ENCODE results near the gene OR6Q1.
"Not testable (repeated sequence)": the region's sequence is repeated elsewhere in the genome, so short reads cannot be mapped to it uniquely, and the experiment has no call there.

Gene OR6Q1, protein sequence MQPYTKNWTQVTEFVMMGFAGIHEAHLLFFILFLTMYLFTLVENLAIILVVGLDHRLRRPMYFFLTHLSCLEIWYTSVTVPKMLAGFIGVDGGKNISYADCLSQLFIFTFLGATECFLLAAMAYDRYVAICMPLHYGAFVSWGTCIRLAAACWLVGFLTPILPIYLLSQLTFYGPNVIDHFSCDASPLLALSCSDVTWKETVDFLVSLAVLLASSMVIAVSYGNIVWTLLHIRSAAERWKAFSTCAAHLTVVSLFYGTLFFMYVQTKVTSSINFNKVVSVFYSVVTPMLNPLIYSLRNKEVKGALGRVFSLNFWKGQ

DNA sequence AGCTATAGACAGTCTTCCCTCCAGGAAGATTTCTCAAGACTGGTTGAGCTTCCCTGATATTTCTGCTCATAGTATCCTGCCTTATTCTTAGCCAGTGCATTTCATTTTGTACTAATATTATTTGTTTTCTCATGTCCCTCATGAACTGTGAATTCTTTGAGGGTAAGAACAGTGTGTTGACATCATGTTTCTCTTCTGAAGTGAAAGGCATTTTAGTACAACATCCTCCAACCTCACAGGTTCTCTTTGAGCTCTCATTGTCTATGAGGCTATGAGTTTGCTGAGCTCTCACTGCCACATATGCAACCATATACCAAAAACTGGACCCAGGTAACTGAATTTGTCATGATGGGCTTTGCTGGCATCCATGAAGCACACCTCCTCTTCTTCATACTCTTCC, at the start of gene OR6Q1:
OR6Q1 (plus strand) TSS at position 301 of the 400 bp plus-strand sequence; CDS start at position 301, 0 bp downstream.
- no peaks in the 10 kb centered on the region for H3K36me3 ChIP-seq (replicated peaks)
- in situ Hi-C loops (cut with MboI; ENCODE audit: low sequenced_read_pairs): no loop called here
- no peak for DNase-seq (ENCODE audit: low spot score in 2 of 2)
- no peak within 1 kb of the TSS for H3K4me3 ChIP-seq
- no peaks in the 10 kb centered on the region for H3K4me1 ChIP-seq
- no peaks in the 10 kb centered on the region for H3K27me3 ChIP-seq (ENCODE audit: low read depth)
- no peaks in the 10 kb centered on the region for H3K9me3 ChIP-seq

DNA sequence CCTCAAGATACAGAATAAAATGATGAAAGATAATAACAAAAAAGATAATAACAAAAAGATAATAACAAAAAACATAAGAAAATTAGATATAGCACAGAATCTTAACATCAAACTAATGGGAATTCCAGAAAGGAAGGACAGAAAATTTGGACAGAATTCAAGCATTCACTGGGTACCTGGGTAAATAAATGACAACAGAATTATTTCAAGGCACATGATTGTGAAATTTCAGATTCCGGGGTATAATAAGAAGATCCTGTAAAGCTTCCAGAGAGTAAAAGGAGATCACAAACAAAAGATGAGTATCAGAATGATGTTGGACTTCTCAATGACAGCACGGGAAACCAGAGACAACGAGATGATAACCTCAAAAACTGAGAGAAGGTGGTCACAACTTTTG, 49.2 kb upstream of the OR6Q1 start:
- DNase-seq (ENCODE audit: low spot score in 2 of 2): no peak
- no peaks in the 10 kb centered on the region for H3K4me1 ChIP-seq
- in situ Hi-C loops (cut with MboI; ENCODE audit: low sequenced_read_pairs): no loop called here

DNA sequence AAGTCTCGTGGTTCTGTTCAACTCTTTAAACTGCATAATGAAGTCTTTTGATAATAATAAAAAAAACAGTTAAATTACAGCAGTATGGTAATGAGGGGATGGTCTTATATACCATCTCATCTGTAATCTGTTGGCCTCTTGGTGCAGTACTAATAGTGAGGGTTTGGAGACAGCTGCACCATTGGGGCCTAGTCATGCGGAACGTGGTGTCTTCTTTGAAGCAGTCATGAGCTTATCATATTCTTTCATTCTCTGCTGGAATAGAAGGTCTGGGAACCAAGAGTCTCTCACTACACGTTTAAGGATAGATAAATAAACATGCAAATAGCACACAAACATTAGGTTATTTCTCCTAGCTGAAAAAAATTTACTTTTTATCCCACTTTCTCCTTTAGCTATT, 48.0 kb upstream of the OR6Q1 start:
- H3K9me3 ChIP-seq: no peaks in the 10 kb centered on the region
- no peaks in the 10 kb centered on the region for H3K4me1 ChIP-seq
- in situ Hi-C loops (cut with MboI; ENCODE audit: low sequenced_read_pairs): no loop called here
- no peaks in the 10 kb centered on the region for H3K27me3 ChIP-seq (ENCODE audit: low read depth)
- no peak for DNase-seq (ENCODE audit: low spot score in 2 of 2)
- H3K36me3 ChIP-seq (replicated peaks): no peaks in the 10 kb centered on the region
- H3K4me3 ChIP-seq: no peak overlapping the region

More for the DNA sequence above, 49.2 kb upstream of the OR6Q1 start:
- Histone ChIP-seq H3K36me3 (replicated peaks) (no peaks in the 10 kb centered on the region), H3K4me3 (no peak overlapping the region), H3K27me3 (ENCODE audit: low read depth) (no peaks in the 10 kb centered on the region), H3K9me3 (no peaks in the 10 kb centered on the region)

DNA sequence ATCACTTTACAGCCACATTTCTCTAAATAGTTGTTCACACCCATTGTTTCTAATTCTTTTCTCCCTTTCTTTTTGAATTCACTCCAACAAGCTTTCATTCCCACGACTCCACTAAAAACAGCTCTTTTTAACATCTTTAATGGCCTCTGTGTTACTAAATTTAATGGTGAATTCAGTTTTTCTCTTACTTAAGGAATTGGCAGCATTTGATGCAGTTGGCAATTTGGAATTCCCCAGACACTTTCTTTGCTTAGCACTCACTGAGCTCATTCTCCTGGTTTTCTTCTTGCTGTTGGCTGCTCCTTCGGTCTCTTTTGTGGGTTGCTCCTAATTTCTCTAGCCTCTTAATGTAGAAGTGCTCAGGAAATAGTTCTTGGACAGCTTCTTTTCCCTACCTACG, 47.6 kb upstream of the OR6Q1 start:
- in situ Hi-C loops (cut with MboI; ENCODE audit: low sequenced_read_pairs): no loop called here
- Histone ChIP-seq H3K4me3 (no peak overlapping the region), H3K36me3 (replicated peaks) (no peaks in the 10 kb centered on the region), H3K9me3 (no peaks in the 10 kb centered on the region), H3K27me3 (ENCODE audit: low read depth) (no peaks in the 10 kb centered on the region), H3K4me1 (no peaks in the 10 kb centered on the region)
- no peak for DNase-seq (ENCODE audit: low spot score in 2 of 2)

DNA sequence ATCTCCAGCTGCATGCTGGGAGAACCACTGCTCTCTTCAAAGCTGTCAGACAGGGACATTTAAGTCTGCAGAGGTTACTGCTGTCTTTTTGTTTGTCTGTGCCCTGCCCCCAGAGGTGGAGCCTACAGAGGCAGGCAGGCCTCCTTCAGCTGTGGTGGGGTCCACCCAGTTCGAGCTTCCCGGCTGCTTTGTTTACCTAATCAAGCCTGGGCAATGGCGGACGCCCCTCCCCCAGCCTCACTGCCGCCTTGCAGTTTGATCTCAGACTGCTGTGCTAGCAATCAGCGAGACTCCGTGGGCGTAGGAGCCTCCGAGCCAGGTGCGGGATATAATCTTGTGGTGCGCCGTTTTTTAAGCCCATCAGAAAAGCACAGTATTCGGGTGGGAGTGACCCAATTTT, 31.2 kb upstream of the OR6Q1 start:
- H3K4me3 ChIP-seq; H3K9me3 ChIP-seq; in situ Hi-C loops (cut with MboI; ENCODE audit: low sequenced_read_pairs); H3K27me3 ChIP-seq (ENCODE audit: low read depth); H3K36me3 ChIP-seq (replicated peaks); DNase-seq (ENCODE audit: low spot score in 2 of 2); H3K4me1 ChIP-seq: not testable (repeated sequence)

DNA sequence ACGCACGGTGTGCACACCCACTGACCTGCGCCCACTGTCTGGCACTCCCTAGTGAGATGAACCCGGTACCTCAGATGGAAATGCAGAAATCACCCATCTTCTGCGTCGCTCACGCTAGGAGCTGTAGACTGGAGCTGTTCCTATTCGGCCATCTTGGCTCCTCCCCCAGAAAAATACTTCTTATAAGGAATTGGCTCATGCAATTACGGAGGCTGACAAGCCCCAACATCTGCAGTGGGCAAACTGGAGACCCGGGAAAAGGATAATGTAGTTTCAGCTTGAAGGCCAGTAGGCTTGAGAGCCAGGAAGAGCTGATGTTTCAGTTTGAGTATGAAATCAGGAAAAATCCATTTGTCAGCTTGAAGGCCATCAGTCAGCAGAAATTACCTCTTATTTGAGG, 30.7 kb upstream of the OR6Q1 start:
- H3K27me3 ChIP-seq (ENCODE audit: low read depth); in situ Hi-C loops (cut with MboI; ENCODE audit: low sequenced_read_pairs); DNase-seq (ENCODE audit: low spot score in 2 of 2); H3K4me3 ChIP-seq; H3K9me3 ChIP-seq; H3K4me1 ChIP-seq; H3K36me3 ChIP-seq (replicated peaks): not testable (repeated sequence)

DNA sequence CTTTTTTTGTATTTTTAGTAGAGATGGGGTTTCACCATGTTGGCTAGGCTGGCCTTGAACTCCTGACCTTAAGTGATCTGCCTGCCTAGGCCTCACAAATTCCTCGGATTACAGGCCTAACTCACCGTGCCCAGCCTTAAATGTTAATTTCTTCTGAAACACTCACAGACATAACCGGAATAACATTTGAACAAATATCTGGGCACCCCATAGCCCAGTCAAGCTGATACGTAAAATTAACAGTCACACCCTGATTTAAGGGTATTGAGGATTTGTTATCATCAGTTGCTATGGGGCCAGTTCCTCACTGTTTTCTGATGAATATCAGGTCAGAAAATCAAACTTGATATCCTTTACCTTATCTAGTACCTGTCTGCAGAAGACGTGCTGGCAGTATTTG, 30.1 kb upstream of the OR6Q1 start:
- no peaks in the 10 kb centered on the region for H3K4me1 ChIP-seq
- H3K9me3 ChIP-seq: no peaks in the 10 kb centered on the region
- no peaks in the 10 kb centered on the region for H3K27me3 ChIP-seq (ENCODE audit: low read depth)
- no peak overlapping the region for H3K4me3 ChIP-seq
- no peaks in the 10 kb centered on the region for H3K36me3 ChIP-seq (replicated peaks)
- no peak for DNase-seq (ENCODE audit: low spot score in 2 of 2)
- in situ Hi-C loops (cut with MboI; ENCODE audit: low sequenced_read_pairs): no loop called here

DNA sequence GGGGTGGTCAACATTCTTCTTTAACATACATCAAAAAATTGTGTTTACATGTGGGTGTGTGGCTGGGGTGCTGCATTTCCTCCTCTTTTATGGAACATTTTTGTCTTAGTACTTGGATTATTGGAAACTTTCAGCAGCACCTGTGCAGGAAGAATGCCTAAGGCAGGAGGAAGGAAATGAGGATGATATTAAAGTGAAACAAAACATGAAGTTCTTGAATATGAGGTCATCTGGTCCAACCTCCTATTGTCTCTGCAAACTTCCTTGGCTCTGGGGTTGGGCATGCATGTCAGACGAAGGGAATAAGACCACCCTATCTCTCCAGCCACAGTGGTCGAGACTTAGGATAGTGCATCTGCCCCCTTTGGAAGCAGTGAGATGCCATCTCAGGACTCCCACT, 27.7 kb upstream of the OR6Q1 start:
- Histone ChIP-seq H3K9me3 (no peaks in the 10 kb centered on the region), H3K27me3 (ENCODE audit: low read depth) (no peaks in the 10 kb centered on the region), H3K4me1 (no peaks in the 10 kb centered on the region), H3K36me3 (replicated peaks) (no peaks in the 10 kb centered on the region), H3K4me3 (no peak overlapping the region)
- DNase-seq (ENCODE audit: low spot score in 2 of 2): no peak
- in situ Hi-C loops (cut with MboI; ENCODE audit: low sequenced_read_pairs): no loop called here

DNA sequence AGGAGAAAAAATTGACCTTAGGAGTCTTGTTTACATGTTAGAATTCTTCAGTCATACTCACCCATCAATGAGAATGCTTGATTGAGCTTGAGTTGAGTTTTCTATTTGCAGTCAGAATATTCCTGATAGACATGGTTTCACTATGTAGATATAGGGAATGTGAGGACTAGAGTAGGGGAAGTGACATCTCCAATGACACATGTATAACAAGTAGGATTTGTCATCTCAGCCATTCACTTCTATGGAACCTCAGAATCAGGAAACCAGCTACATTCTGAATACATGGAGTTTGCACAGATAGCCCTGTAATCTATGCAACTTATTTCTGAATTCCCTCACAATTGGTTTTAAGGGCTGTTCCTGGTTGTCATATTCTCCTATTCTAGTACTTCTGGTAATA, 27.2 kb upstream of the OR6Q1 start:
- H3K4me3 ChIP-seq: no peak overlapping the region
- H3K4me1 ChIP-seq: no peaks in the 10 kb centered on the region
- H3K36me3 ChIP-seq (replicated peaks): no peaks in the 10 kb centered on the region
- no peak for DNase-seq (ENCODE audit: low spot score in 2 of 2)
- in situ Hi-C loops (cut with MboI; ENCODE audit: low sequenced_read_pairs): no loop called here
- H3K9me3 ChIP-seq: no peaks in the 10 kb centered on the region
- no peaks in the 10 kb centered on the region for H3K27me3 ChIP-seq (ENCODE audit: low read depth)

DNA sequence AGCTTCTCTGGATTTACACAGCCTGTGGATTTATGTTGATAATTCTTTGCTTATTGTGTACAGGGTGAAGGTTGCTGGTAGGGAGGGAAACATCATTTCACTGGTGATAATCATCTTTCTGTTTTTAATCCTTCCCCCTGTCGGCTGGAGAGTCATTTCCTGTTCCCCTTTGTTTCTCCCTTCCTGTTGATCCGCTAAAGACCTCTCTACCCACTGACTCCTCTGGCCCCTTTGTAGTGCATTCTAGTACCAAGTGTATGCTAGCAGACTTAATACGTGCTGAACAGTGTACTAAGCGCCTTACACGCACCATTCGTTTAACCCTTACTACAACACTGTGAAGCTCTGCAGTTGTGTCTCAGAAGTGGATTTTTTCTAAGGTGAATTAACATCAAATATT, 26.1 kb upstream of the OR6Q1 start:
- no peaks in the 10 kb centered on the region for H3K4me1 ChIP-seq
- no peaks in the 10 kb centered on the region for H3K36me3 ChIP-seq (replicated peaks)
- DNase-seq (ENCODE audit: low spot score in 2 of 2): no peak
- no peaks in the 10 kb centered on the region for H3K9me3 ChIP-seq
- no peaks in the 10 kb centered on the region for H3K27me3 ChIP-seq (ENCODE audit: low read depth)
- H3K4me3 ChIP-seq: no peak overlapping the region
- in situ Hi-C loops (cut with MboI; ENCODE audit: low sequenced_read_pairs): no loop called here

DNA sequence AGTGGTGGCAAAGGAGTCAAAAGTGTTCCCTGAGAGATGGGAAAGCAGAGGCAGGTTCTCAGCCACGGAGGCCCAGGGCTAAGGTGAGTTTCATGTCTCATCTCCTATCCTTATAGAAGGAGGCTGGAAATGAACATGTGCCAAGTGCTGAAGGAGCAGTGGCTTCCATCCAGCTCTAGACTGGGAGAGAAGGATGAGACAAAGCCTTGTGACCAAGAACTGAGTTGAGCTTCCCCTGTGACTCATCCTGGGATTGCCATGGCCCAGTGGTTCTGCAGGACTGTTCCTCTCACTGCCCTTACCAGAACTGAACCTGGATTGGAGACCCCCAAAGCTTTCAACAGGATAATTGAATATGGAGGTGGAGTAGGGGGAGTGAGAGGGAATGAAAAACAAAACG, 23.8 kb upstream of the OR6Q1 start:
- H3K9me3 ChIP-seq: no peaks in the 10 kb centered on the region
- no peaks in the 10 kb centered on the region for H3K36me3 ChIP-seq (replicated peaks)
- DNase-seq (ENCODE audit: low spot score in 2 of 2): no peak
- in situ Hi-C loops (cut with MboI; ENCODE audit: low sequenced_read_pairs): no loop called here
- H3K4me1 ChIP-seq: no peaks in the 10 kb centered on the region
- H3K4me3 ChIP-seq: no peak overlapping the region
- H3K27me3 ChIP-seq (ENCODE audit: low read depth): no peaks in the 10 kb centered on the region

DNA sequence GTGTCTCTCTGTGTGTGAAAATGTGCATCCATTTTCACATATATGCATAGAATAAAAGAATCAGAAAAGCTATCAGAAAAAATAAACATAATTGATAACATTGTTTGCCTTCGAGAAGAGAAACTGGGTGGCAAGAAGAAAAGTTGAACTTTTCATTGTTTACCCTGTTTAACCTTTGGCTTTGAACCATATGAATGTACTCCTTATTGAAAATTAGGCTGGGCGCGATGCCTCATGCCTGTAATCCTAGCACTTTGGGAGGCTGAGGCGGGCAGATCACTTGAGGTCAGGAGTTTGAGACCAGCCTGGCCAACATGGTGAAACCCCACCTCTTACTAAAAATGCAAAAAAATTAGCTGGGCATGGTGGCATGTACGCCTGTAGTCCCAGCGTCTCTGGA, 19.0 kb upstream of the OR6Q1 start:
- H3K4me1 ChIP-seq: no peaks in the 10 kb centered on the region
- H3K27me3 ChIP-seq (ENCODE audit: low read depth): no peaks in the 10 kb centered on the region
- DNase-seq (ENCODE audit: low spot score in 2 of 2): no peak
- in situ Hi-C loops (cut with MboI; ENCODE audit: low sequenced_read_pairs): no loop called here
- no peaks in the 10 kb centered on the region for H3K36me3 ChIP-seq (replicated peaks)
- H3K4me3 ChIP-seq: no peak overlapping the region
- H3K9me3 ChIP-seq: no peaks in the 10 kb centered on the region

DNA sequence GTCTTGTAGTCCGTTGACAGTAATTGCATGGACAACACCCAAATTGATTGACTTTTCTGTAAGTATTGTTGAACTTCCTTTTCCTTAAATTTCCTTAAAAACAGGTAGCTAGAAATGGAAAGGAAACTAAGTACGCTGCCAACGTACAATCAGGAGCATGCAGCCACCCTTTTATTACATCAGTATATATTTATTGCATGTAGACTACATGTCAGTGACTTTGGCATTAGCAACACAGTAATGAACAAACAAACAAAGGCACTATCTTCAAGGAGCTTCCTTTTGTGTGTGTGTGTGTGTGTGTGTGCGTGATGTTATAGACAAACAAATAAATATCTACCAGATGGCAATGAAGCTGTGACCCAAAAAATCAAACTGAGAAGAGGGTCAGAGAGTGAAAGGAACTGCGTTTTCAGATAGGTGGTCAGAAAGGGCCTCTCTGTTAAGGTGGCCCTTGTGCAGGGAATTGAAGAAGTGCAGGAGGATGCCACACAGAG, 7.3 kb upstream of the OR6Q1 start, which contains the start of gene OR9Q1:
OR9Q1 (plus strand) TSS at position 447 of the 497 bp plus-strand sequence. CDS start 155,564 bp downstream, outside the sequence.
- H3K4me3 ChIP-seq: no peak within 1 kb of the TSS
- H3K9me3 ChIP-seq: no peaks in the 10 kb centered on the region
- no peaks in the 10 kb centered on the region for H3K36me3 ChIP-seq (replicated peaks)
- no peaks in the 10 kb centered on the region for H3K4me1 ChIP-seq
- H3K27me3 ChIP-seq (ENCODE audit: low read depth): 0 out of 2 replicates have a peak, but pooled peaks cover 2% of the 10 kb centered on the region
- no peak for DNase-seq (ENCODE audit: low spot score in 2 of 2)
- in situ Hi-C loops (cut with MboI; ENCODE audit: low sequenced_read_pairs): no loop called here

DNA sequence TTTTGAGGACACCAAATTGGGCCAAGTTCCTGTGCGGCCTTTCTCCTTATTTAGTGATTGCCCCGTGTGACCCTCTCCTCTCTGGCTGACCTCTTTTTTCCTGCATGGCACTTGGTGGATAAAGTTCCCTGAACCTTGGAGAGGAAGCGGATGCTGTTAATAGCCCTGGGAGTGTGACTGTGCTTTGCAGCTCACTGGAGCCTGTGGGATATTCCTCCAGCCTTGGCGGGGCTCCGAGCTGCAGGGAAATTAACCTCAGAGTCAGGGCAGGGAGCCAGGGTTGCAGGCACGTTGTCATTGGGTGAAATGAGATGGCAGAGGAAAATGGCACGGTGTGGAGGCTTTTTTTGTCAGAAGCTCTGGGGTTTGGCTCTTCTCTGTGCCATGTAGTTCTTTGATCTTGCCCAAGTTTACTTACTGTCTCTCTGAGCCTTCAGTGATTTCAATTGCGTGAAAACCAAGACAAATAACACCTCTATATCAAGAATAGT, 6.1 kb upstream of the OR6Q1 start:
- DNase-seq (ENCODE audit: low spot score in 2 of 2): no peak
- in situ Hi-C loops (cut with MboI; ENCODE audit: low sequenced_read_pairs): no loop called here
- H3K36me3 ChIP-seq (replicated peaks): no peaks in the 10 kb centered on the region
- no peak overlapping the region for H3K4me3 ChIP-seq
- H3K4me1 ChIP-seq: no peaks in the 10 kb centered on the region
- no peaks in the 10 kb centered on the region for H3K27me3 ChIP-seq (ENCODE audit: low read depth)
- no peaks in the 10 kb centered on the region for H3K9me3 ChIP-seq

DNA sequence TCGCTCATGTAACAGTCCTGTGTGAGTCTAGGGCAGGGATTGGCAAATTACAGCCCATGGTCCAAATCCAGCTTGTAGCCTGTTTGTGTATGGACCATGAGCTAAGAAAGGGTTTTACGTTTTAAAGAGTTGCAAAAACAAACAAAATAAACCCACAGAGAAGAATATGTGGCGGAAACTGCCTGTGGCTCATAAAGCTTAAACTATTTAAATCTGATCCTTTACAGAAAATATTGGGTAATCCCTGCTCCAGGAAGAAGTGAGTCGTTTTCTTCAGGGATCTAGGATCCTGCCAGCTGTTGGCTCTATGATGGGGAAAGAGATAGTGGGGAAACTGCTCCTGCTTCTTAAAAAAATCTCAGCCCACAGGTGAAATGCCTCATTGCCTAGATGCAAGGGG, 3.4 kb upstream of the OR6Q1 start:
- Histone ChIP-seq H3K36me3 (replicated peaks) (no peaks in the 10 kb centered on the region), H3K4me1 (no peaks in the 10 kb centered on the region), H3K4me3 (no peak overlapping the region), H3K27me3 (ENCODE audit: low read depth) (no peaks in the 10 kb centered on the region), H3K9me3 (no peaks in the 10 kb centered on the region)
- DNase-seq (ENCODE audit: low spot score in 2 of 2): no peak
- in situ Hi-C loops (cut with MboI; ENCODE audit: low sequenced_read_pairs): no loop called here
